Nephron (organoid): Measurements from ENCODE around the gene BRMS1.

ENCODE experiments used
- H3K27ac Mint-ChIP-seq, 3 experiments: 2 replicates each; pipeline ENCODE4 v1.8.0; 2020; ENCODE audit warnings: mixed read lengths in 3 of 3, mild to moderate bottlenecking in 2 of 3, moderate library complexity in 1 of 3
- H3K27me3 Mint-ChIP-seq: 2 replicates; pipeline ENCODE4 v1.8.0; 2021; ENCODE audit warnings: low read depth, mild to moderate bottlenecking, moderate library complexity, mixed read lengths
- H3K36me3 Mint-ChIP-seq: 2 replicates; pipeline ENCODE4 v1.8.0; 2020; ENCODE audit warnings: low read depth, mixed read lengths
- H3K4me1 Mint-ChIP-seq: 2 replicates; pipeline ENCODE4 v1.8.0; 2020; ENCODE audit warnings: mixed read lengths
- H3K4me3 Mint-ChIP-seq, 3 experiments: 2 replicates each; pipeline ENCODE4 v1.8.0; 2020; ENCODE audit warnings: mild to moderate bottlenecking in 3 of 3, mixed read lengths in 3 of 3, moderate library complexity in 2 of 3
- H3K9me3 Mint-ChIP-seq: 2 replicates; pipeline ENCODE4 v1.8.0; 2020; ENCODE audit warnings: mixed read lengths
- TF ChIP-seq, protein P1 (sequence below), 3 experiments: fragments of 200-600 bp; sonication (generic); IDR thresholded peaks; one replicate each; pipeline ENCODE4 v1.5.0; 2021; ENCODE audit warnings: antibody characterized with exemption in 3 of 3; ENCODE audit not compliant: unreplicated experiment in 3 of 3

The BRMS1 gene

DNA sequence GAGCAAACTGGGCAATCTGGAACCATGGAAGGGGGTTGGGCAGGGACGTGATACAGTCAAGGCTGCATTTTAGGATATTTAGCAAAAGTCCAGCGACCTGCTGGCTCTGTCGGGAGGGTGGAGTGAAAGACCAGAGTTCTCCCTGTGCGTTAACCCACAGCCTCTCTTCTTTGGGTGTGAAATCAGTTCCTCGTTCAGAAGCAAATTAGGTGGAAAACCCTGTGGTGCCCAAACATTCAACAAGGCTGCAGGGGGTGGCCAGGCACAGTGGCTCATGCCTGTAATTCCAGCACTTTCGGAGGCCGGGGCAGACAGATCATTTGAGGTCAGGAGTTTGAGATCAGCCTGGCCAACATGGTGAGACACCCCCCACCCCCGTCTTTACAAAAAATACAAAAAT, 47.3 kb downstream of the BRMS1 start:
- H3K27me3 Mint-ChIP-seq = peaks cover 50% of the 10 kb centered on the region
- TF ChIP-seq, protein P1, sequence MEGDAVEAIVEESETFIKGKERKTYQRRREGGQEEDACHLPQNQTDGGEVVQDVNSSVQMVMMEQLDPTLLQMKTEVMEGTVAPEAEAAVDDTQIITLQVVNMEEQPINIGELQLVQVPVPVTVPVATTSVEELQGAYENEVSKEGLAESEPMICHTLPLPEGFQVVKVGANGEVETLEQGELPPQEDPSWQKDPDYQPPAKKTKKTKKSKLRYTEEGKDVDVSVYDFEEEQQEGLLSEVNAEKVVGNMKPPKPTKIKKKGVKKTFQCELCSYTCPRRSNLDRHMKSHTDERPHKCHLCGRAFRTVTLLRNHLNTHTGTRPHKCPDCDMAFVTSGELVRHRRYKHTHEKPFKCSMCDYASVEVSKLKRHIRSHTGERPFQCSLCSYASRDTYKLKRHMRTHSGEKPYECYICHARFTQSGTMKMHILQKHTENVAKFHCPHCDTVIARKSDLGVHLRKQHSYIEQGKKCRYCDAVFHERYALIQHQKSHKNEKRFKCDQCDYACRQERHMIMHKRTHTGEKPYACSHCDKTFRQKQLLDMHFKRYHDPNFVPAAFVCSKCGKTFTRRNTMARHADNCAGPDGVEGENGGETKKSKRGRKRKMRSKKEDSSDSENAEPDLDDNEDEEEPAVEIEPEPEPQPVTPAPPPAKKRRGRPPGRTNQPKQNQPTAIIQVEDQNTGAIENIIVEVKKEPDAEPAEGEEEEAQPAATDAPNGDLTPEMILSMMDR (IDR thresholded peaks at IDR 0.05; ENCODE audit: unreplicated experiment in 3 of 3) = no peak
- no peaks in the 10 kb centered on the region for H3K9me3 Mint-ChIP-seq
- H3K36me3 Mint-ChIP-seq = no peaks in the 10 kb centered on the region
- H3K4me1 Mint-ChIP-seq = no peaks in the 10 kb centered on the region
- no peak overlapping the region for H3K27ac Mint-ChIP-seq
- no peak overlapping the region for H3K4me3 Mint-ChIP-seq

DNA sequence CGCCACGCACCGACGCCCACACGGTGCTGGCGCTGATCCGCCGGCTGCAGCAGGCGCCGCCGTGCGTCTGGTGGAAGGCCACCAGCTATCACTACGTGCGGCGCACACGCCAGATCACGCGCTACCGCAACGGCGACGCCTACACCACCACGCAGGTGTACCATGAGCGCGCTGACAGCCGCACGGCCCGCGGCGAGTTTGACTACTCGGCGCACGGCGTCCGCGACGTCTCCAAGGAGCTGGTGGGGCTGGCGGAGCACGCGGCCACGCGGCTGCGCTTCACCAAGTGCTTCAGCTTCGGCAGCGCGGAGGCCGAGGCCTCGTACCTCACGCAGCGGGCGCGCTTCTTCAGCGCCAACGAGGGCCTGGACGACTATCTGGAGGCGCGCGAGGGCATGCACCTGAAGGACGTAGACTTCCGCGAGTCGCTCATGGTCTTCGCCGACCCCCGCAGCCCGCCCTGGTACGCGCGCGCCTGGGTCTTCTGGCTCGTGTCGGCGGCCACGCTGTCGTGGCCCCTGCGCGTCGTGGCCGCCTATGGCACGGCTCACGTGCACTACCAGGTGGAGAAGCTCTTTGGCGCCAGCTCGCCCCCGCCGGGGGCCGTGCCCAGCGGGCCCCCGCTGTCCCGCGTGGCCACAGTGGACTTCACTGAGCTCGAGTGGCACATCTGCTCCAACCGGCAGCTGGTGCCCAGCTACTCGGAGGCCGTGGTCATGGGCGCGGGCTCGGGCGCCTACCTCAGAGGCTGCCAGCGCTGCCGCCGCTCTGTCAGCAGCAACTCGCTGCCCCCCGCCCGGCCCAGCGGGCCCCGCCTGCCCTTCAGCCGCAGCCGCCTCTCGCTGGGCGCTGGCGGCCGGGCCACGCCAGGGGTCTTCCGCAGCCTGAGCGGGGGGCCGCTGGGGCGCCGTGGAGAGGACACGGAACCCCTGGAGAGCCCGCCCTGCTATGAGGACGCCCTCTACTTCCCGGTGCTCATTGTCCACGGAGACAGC, 50.0 kb downstream of the BRMS1 start:
- Mint-ChIP-seq H3K27me3 (peaks cover 69% of the 10 kb centered on the region), H3K36me3 (no peaks in the 10 kb centered on the region), H3K4me3 (no peak overlapping the region), H3K9me3 (no peaks in the 10 kb centered on the region), H3K27ac (no peak overlapping the region), H3K4me1 (peaks cover 6% of the 10 kb centered on the region)
- TF ChIP-seq, protein P1 (IDR thresholded peaks at IDR 0.05; ENCODE audit: unreplicated experiment in 3 of 3) = no peak

DNA sequence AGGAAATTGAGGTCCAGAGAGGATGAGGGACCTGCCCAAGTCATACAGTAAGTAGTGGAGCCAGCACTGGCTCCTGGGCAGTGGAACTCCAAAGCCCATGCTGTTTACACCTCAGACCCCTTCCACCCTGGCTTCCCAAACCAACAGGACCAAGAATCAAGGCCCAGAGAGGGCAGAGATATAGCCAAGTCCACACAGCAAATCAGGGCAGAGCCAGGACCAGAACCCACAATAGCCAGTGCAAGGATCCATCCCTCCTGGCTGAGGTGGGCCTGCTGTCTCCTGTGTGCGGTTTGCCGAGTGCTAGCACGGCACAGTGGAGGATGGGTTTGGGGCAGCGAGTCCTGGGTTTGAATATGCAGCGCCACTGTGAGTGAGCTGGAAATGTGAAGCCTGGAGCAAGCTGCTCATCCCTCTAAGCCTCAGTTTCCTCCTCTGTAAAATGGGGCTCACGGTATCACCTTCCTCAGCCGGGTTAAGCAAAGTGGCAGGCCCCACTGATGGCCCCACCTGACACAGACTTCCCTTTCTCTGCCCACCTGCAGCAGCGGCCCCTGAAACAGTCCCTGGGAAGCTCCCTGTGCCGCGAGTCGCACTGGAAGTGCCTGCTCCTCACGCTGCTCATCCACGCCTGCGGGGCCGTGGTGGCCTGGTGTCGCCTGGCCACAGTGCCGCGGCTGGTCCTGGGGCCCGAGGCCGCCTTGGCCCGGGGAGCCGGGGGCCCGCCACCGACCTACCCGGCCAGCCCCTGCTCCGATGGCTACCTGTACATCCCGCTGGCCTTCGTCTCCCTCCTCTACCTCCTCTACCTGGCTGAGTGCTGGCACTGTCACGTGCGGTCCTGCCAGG, 50.9 kb downstream of the BRMS1 start:
- no peaks in the 10 kb centered on the region for H3K36me3 Mint-ChIP-seq
- H3K4me3 Mint-ChIP-seq = peak overlapping the region in 1 of 3 experiments; percentile 48
- H3K4me1 Mint-ChIP-seq = peaks cover 15% of the 10 kb centered on the region
- TF ChIP-seq, protein P1 (IDR thresholded peaks at IDR 0.05; ENCODE audit: unreplicated experiment in 3 of 3) = no peak
- H3K27me3 Mint-ChIP-seq = peaks cover 75% of the 10 kb centered on the region
- no peak overlapping the region for H3K27ac Mint-ChIP-seq
- H3K9me3 Mint-ChIP-seq = no peaks in the 10 kb centered on the region

DNA sequence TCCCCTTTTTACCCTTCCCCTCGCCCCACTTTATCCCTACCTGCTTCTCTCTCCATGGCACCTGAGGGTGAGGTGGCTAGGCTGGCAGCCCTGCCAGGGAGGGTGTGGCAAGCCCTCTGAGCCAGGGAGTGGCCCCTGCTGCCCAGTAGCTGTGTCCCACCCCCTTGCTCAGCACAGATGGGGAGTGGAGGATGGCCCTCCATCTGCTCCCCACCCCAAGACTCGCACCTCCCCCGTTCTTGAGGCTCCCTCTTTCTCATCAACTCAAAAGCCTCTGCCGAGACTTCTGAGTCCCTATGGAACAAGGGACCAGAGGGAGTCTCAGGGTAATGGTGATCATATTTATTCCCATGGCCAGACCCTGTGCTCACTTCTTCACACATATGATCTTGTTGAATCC, 51.6 kb downstream of the BRMS1 start:
- Mint-ChIP-seq H3K4me1 (peaks cover 16% of the 10 kb centered on the region), H3K27ac (no peak overlapping the region), H3K36me3 (no peaks in the 10 kb centered on the region), H3K4me3 (peak overlapping the region; percentile 27 to 56 (median 48)), H3K9me3 (no peaks in the 10 kb centered on the region), H3K27me3 (peaks cover 74% of the 10 kb centered on the region)
- TF ChIP-seq, protein P1 (IDR thresholded peaks at IDR 0.05; ENCODE audit: unreplicated experiment in 3 of 3) = no peak

DNA sequence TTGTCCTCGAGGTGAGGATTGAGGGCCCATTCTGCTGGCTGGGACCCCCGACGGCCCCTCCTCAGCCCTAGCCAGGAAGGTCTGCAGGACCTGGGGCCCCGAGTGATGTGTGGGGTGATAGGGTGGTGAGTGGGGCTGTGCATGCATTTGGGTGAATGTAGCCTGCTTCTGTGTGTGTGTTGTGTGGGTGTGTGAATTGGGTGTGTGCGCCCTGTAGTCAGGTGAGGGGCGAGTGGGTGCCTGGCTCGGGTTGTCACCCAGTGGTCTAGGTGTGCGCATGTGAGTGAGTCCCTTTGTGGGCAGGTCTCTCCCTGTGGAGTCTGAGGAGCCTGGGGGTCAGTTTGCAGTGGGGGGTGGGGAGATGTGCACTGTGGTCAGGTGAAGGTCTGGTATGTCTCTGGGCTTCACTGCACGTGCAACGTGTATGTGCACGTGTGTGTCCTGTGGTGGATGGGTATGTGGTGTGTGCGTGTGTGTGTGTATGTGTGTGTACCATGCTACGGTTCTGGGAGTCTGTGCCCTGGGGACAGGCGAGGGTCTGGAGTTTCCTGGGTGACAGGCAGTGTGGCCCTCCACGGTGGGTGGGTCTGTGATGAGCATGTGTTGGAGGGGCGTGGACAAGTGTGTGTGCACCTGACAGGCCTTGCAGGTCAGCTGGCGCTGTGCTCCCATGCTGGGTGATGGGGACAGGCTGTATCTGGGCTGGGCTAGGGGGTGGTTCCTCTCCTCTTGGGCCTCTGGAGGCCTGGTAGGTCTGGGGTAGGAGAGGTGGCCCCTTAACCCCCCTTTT, 52.2 kb downstream of the BRMS1 start:
- TF ChIP-seq, protein P1 (IDR thresholded peaks at IDR 0.05; ENCODE audit: unreplicated experiment in 3 of 3) = no peak
- H3K27me3 Mint-ChIP-seq = peaks cover 69% of the 10 kb centered on the region
- peak overlapping the region; percentile 30 to 64 (median 51) for H3K4me3 Mint-ChIP-seq
- H3K9me3 Mint-ChIP-seq = no peaks in the 10 kb centered on the region
- H3K4me1 Mint-ChIP-seq = peaks cover 16% of the 10 kb centered on the region
- H3K36me3 Mint-ChIP-seq = no peaks in the 10 kb centered on the region
- no peak overlapping the region for H3K27ac Mint-ChIP-seq
